Hepatocyte (in vitro differentiated cells): ENCODE measurements around the gene COMT. TPM values are rescaled to one million over a fixed set of nuclear protein-coding genes. Genes with fewer than 3 reads are reported as not detected.
"Not testable (repeated sequence)": the region's sequence is repeated elsewhere in the genome, so short reads cannot be mapped to it uniquely, and the experiment has no call there.

ENCODE experiments used
- DNase-seq: peaks from one replicate; pipeline ENCODE4 v3.0.0-alpha.2; 2016; ENCODE audit warnings: low spot score
- H2AFZ ChIP-seq: fragments of 200-600 bp; sonication (generic); 2 replicates; pipeline ENCODE4 v1.6.0; 2016; ENCODE audit warnings: antibody characterized with exemption, mild to moderate bottlenecking
- H3K27ac ChIP-seq: fragments of 200-600 bp; sonication (generic); 2 replicates; pipeline ENCODE4 v1.5.1; 2016; ENCODE audit warnings: mild to moderate bottlenecking
- H3K27me3 ChIP-seq: fragments of 200-600 bp; sonication (generic); 2 replicates; pipeline ENCODE4 v1.6.1; 2016
- H3K36me3 ChIP-seq: fragments of 200-600 bp; sonication (generic); replicated peaks from 2 replicates; pipeline ENCODE4 v1.5.1; 2016; ENCODE audit warnings: low read depth; ENCODE audit not compliant: insufficient read depth
- H3K4me1 ChIP-seq: fragments of 200-600 bp; sonication (generic); 2 replicates; pipeline ENCODE4 v1.5.1; 2016; ENCODE audit warnings: mild to moderate bottlenecking, moderate library complexity; ENCODE audit not compliant: insufficient read depth
- H3K4me2 ChIP-seq: fragments of 200-600 bp; sonication (generic); 2 replicates; pipeline ENCODE4 v1.6.0; 2016
- H3K4me3 ChIP-seq: fragments of 200-600 bp; sonication (generic); 2 replicates; pipeline ENCODE4 v1.5.1; 2016; ENCODE audit warnings: mild to moderate bottlenecking
- H3K79me2 ChIP-seq: fragments of 200-600 bp; sonication (generic); 2 replicates; pipeline ENCODE4 v1.6.0; 2017; ENCODE audit warnings: mild to moderate bottlenecking
- H3K9me2 ChIP-seq: fragments of 200-600 bp; sonication (generic); replicated peaks from 2 replicates; pipeline ENCODE4 v1.6.0; 2017; ENCODE audit warnings: mild to moderate bottlenecking; ENCODE audit not compliant: insufficient read depth
- H3K9me3 ChIP-seq: fragments of 200-600 bp; sonication (generic); 2 replicates; pipeline ENCODE4 v1.5.1; 2016; ENCODE audit warnings: low read depth, mild to moderate bottlenecking
- H4K20me1 ChIP-seq: fragments of 200-600 bp; sonication (generic); 2 replicates; pipeline ENCODE4 v1.6.0; 2016; ENCODE audit warnings: mild to moderate bottlenecking; ENCODE audit not compliant: insufficient read depth, poor library complexity, severe bottlenecking
- EZH2 ChIP-seq: fragments of 200-600 bp; sonication (generic); IDR thresholded peaks from 2 replicates; pipeline ENCODE4 v1.6.1; 2016; ENCODE audit warnings: antibody characterized with exemption, mild to moderate bottlenecking, borderline replicate concordance
- EZH2phosphoT487 ChIP-seq: fragments of 200-600 bp; sonication (generic); IDR thresholded peaks from one replicate; pipeline ENCODE4 v1.6.1; 2018; ENCODE audit warnings: antibody characterized with exemption, mild to moderate bottlenecking, low read depth, moderate library complexity; ENCODE audit not compliant: unreplicated experiment, severe bottlenecking
- whole genome bisulfite sequencing: methylation state at CpG from one replicate; pipeline ENCODE4 v1.1.6; 2016; ENCODE audit warnings: low lambda C conversion rate; ENCODE audit errors: missing lambda C conversion rate; 5-methylcytosine and 5-hydroxymethylcytosine counted together
- polyA plus RNA-seq: library from polyadenylated mRNA; unstranded; fragments of >200 nt; fragmentation: Nextera tagmentation; extraction: Ambion mirVana; gene quantifications from 2 replicates; pipeline ENCODE4 v1.2.1, GENCODE V29; 2016
- total RNA-seq: library from RNA; depleted of rRNA; stranded (reverse); fragments of >200 nt; gene quantifications from 2 replicates; pipeline ENCODE4 v1.2.3, GENCODE V29; 2014
- TF ChIP-seq, protein P1 (sequence below): fragments of 200-600 bp; sonication (generic); IDR thresholded peaks from 2 replicates; pipeline ENCODE4 v1.5.1; 2016; ENCODE audit warnings: antibody characterized with exemption, mild to moderate bottlenecking; ENCODE audit not compliant: poor library complexity

The COMT gene
- total and polyA plus RNA-seq, 2 experiments from 2014 or later, result 74.5 to 153 TPM

DNA sequence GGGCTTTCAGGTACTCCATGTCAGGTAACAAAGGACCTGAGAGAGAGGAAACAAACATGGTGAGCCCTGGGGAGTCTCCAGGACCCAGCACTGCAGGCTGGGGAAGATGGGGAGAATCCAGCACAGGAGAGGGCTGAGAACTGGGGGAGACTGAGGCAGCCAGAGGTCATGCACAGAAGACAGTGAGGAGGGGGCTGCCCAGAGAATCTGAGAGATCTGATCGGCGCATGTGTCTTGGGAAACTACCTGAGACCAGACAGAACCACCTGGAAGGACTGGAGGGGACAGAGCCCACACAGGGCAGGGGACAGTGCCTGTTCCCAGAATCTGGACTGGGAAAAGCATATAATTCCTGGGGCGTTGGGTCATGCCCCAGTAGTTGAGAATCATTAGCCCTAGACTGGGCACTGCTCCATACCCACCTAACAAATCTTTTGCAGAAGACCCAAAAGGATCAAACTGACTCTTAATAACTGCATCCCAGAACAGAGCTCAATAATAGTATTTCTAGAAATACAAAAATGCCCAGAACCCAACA is 20.0 kb upstream of the COMT start:
- Histone ChIP-seq H3K9me2 (no peaks in the 10 kb centered on the region), H3K4me2 (no peak overlapping the region), H3K36me3 (no peaks in the 10 kb centered on the region), H3K4me1 (no peaks in the 10 kb centered on the region), H3K4me3 (no peak overlapping the region), H4K20me1 (no peaks in the 10 kb centered on the region), H2AFZ (no peak overlapping the region), H3K27me3 (no peaks in the 10 kb centered on the region), H3K27ac (no peak overlapping the region), H3K9me3 (no peaks in the 10 kb centered on the region), H3K79me2 (no peaks in the 10 kb centered on the region)
- 82% methylated on average over 3 of the region's 3 CpGs for WGBS
- TF ChIP-seq EZH2, result no peak
- TF ChIP-seq EZH2phosphoT487, result no peak
- TF ChIP-seq, protein P1, sequence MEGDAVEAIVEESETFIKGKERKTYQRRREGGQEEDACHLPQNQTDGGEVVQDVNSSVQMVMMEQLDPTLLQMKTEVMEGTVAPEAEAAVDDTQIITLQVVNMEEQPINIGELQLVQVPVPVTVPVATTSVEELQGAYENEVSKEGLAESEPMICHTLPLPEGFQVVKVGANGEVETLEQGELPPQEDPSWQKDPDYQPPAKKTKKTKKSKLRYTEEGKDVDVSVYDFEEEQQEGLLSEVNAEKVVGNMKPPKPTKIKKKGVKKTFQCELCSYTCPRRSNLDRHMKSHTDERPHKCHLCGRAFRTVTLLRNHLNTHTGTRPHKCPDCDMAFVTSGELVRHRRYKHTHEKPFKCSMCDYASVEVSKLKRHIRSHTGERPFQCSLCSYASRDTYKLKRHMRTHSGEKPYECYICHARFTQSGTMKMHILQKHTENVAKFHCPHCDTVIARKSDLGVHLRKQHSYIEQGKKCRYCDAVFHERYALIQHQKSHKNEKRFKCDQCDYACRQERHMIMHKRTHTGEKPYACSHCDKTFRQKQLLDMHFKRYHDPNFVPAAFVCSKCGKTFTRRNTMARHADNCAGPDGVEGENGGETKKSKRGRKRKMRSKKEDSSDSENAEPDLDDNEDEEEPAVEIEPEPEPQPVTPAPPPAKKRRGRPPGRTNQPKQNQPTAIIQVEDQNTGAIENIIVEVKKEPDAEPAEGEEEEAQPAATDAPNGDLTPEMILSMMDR, result no peak
- DNase-seq, result no peak

GRCh38 chr22:19923914-19924513 is 17.6 kb upstream of the COMT start:
- H3K27me3 ChIP-seq, result no peaks in the 10 kb centered on the region
- H2AFZ ChIP-seq, result no peak overlapping the region
- DNase-seq, result no peak
- no peaks in the 10 kb centered on the region for H3K9me2 ChIP-seq
- WGBS, result 78% methylated on average over 12 of the region's 12 CpGs
- H3K36me3 ChIP-seq, result no peaks in the 10 kb centered on the region
- no peak overlapping the region for H3K4me2 ChIP-seq
- no peaks in the 10 kb centered on the region for H3K4me1 ChIP-seq
- H4K20me1 ChIP-seq, result no peaks in the 10 kb centered on the region
- H3K79me2 ChIP-seq, result no peaks in the 10 kb centered on the region
- no peaks in the 10 kb centered on the region for H3K9me3 ChIP-seq
- no peak overlapping the region for H3K4me3 ChIP-seq
- TF ChIP-seq, protein P1, result no peak
- TF ChIP-seq EZH2, result no peak
- TF ChIP-seq EZH2phosphoT487, result no peak
- no peak overlapping the region for H3K27ac ChIP-seq

DNA sequence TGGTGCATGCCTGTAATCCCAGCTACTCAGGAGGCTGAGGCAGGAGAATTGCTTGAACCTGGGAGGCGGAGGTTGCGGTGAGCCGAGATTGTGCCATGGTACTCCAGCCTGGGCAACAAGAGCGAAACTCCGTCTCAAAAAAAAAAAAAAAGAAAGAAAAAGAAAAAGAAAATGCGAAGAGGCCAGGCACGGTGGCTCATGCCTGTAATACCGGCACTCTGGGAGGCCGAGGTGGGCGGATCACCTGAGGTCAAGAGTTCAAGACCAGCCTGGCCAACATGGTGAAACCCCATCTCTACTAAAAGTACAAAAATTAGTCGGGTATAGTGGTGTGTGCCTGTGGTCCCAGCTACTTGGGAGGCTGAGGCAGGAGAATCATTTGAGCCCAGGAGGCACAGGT is 15.5 kb upstream of the COMT start:
- not testable (repeated sequence) for H2AFZ ChIP-seq, H4K20me1 ChIP-seq, H3K4me3 ChIP-seq, DNase-seq, H3K79me2 ChIP-seq, H3K27ac ChIP-seq, H3K9me2 ChIP-seq, H3K4me2 ChIP-seq, H3K36me3 ChIP-seq, H3K27me3 ChIP-seq, H3K4me1 ChIP-seq, H3K9me3 ChIP-seq
- 89% methylated on average over 10 of the region's 11 CpGs for WGBS

GRCh38 chr22:19927696-19928095 is 13.9 kb upstream of the COMT start:
- Histone ChIP-seq H3K9me3 (no peaks in the 10 kb centered on the region), H3K27ac (no peak overlapping the region), H3K9me2 (no peaks in the 10 kb centered on the region), H3K79me2 (no peaks in the 10 kb centered on the region), H3K27me3 (no peaks in the 10 kb centered on the region), H2AFZ (no peak overlapping the region), H3K4me1 (no peaks in the 10 kb centered on the region), H3K4me2 (no peak overlapping the region), H4K20me1 (no peaks in the 10 kb centered on the region), H3K36me3 (no peaks in the 10 kb centered on the region), H3K4me3 (no peak overlapping the region)
- TF ChIP-seq EZH2, result no peak
- no peak for DNase-seq
- 84% methylated on average over 7 of the region's 7 CpGs for WGBS
